SK-N-MC (cell line): ENCODE data around the gene CCDC51.

ENCODE experiments used
- EZH2 ChIP-seq: fragments of 200-600 bp; sonication (generic); IDR thresholded peaks from one replicate; pipeline ENCODE4 v1.6.1; 2017; ENCODE audit warnings: antibody characterized with exemption
- POLR2AphosphoS5 ChIP-seq: IDR thresholded peaks from 2 replicates; pipeline ENCODE4 v1.6.1; 2012; ENCODE audit warnings: mild to moderate bottlenecking, low read depth, low read length, borderline replicate concordance

GRCh38 chr3:48423241-48423882, 16.6 kb downstream of the CCDC51 start:
- TF ChIP-seq EZH2 (no peak), POLR2AphosphoS5 (no peak)
